CD4-positive, alpha-beta T cell (primary cell): ENCODE data around the gene LRRC3B. TPM values are rescaled to one million over a fixed set of nuclear protein-coding genes. Genes with fewer than 3 reads are reported as not detected.

ENCODE experiments used
- ATAC-seq: fragments of 200-7000 bp; cut with Tn5 transposase; one replicate; pipeline ENCODE4 v1.10.0; 2022; ENCODE audit warnings: mild to moderate bottlenecking; ENCODE audit not compliant: poor library complexity
- CTCF ChIA-PET: fragments of 350-600 bp; sonication (Branson Sonifier 250); formaldehyde crosslinking; loops from one replicate; lab custom pipeline; 2021; ENCODE audit warnings: antibody characterized with exemption, inconsistent platforms; lab: Charles Lee
- POLR2A ChIA-PET: fragments of 350-600 bp; sonication (Branson Sonifier 250); formaldehyde crosslinking; loops from one replicate; lab custom pipeline; 2021; ENCODE audit warnings: antibody characterized with exemption, inconsistent platforms; lab: Charles Lee
- DNase-seq, 14 experiments: peaks; one replicate each; pipeline ENCODE4 v3.0.0-alpha.2; 2013 to 2020; ENCODE audit warnings: mixed read lengths in 2 of 14
- H3K27ac ChIP-seq, 2 donors: one replicate each; pipeline versions ENCODE4 v1.5.1 to v1.7.0; 2013; ENCODE audit warnings: low read length in 2 of 2, low read depth in 1 of 2, mild to moderate bottlenecking in 1 of 2
- H3K27me3 ChIP-seq, 2 experiments: 1 replicate in 1 of 2; 2 replicates in 1 of 2; pipeline versions ENCODE4 v1.6.1 to v1.7.0; 2013; ENCODE audit warnings: low read length in 2 of 2, control low read depth in 1 of 2, mild to moderate bottlenecking in 1 of 2, moderate library complexity in 1 of 2; ENCODE audit not compliant: insufficient read depth in 2 of 2, control insufficient read depth in 1 of 2
- H3K36me3 ChIP-seq: one replicate; pipeline ENCODE4 v1.6.1; 2013; ENCODE audit warnings: low read length, control low read depth; ENCODE audit not compliant: insufficient read depth
- H3K4me1 ChIP-seq: one replicate; pipeline ENCODE4 v1.6.1; 2013; ENCODE audit warnings: low read length, control low read depth; ENCODE audit not compliant: insufficient read depth
- H3K4me3 ChIP-seq: one replicate; pipeline ENCODE4 v1.5.1; 2013; ENCODE audit warnings: mild to moderate bottlenecking, low read length, moderate library complexity
- H3K9me3 ChIP-seq, 2 experiments: 1 replicate in 1 of 2; 2 replicates in 1 of 2; pipeline versions ENCODE4 v1.6.1 to v1.7.0; 2013; ENCODE audit warnings: low read length in 2 of 2, mild to moderate bottlenecking in 2 of 2, control low read depth in 1 of 2, moderate library complexity in 1 of 2; ENCODE audit not compliant: control insufficient read depth in 1 of 2, insufficient read depth in 1 of 2
- H3K27ac Mint-ChIP-seq: one replicate; pipeline ENCODE4 v1.8.0; 2020; ENCODE audit warnings: mixed read lengths
- H3K27me3 Mint-ChIP-seq: one replicate; pipeline ENCODE4 v1.8.0; 2021; ENCODE audit warnings: mixed read lengths
- H3K36me3 Mint-ChIP-seq: one replicate; pipeline ENCODE4 v1.8.0; 2021; ENCODE audit warnings: low read depth, mixed read lengths
- H3K4me1 Mint-ChIP-seq: one replicate; pipeline ENCODE4 v1.8.0; 2021; ENCODE audit warnings: low read depth, mixed read lengths
- H3K4me3 Mint-ChIP-seq: one replicate; pipeline ENCODE4 v1.8.0; 2020; ENCODE audit warnings: mild to moderate bottlenecking, mixed read lengths
- H3K9me3 Mint-ChIP-seq: one replicate; pipeline ENCODE4 v1.8.0; 2020; ENCODE audit warnings: mixed read lengths
- intact Hi-C, 2 experiments: fragments of 100-400 bp; cut with DNase I in 1 of 2; cut with micrococcal nuclease in 1 of 2; formaldehyde crosslinking; loops; one replicate each; pipeline versions ENCODE4 v1.15.1 to v1.9.0; 2023 to 2025; cut with DNase I, micrococcal nuclease
- total RNA-seq, 174 experiments: library from RNA in 2 of 174; stranded (reverse) in 2 of 174; gene quantifications; one replicate each; pipeline ENCODE4 v1.2.3 and lab custom pipeline; 2021 to 2026
- TF ChIP-seq, protein P1 (sequence below): fragments of 200-600 bp; IDR thresholded peaks from one replicate; pipeline ENCODE4 v1.8.0; 2022; ENCODE audit warnings: antibody characterized with exemption, mild to moderate bottlenecking

Gene LRRC3B
- total RNA-seq, 2 experiments from 2014 or later, result not detected

GRCh38 chr3:26590919-26591484, 31.6 kb upstream of the LRRC3B start:
- Mint-ChIP-seq H3K4me1 (no peaks in the 10 kb centered on the region), H3K27me3 (no peaks in the 10 kb centered on the region), H3K4me3 (no peak overlapping the region), H3K27ac (no peak overlapping the region), H3K36me3 (no peaks in the 10 kb centered on the region), H3K9me3 (no peaks in the 10 kb centered on the region)
- POLR2A ChIA-PET, result no interaction called here
- H3K27ac ChIP-seq, result no peak overlapping the region
- H3K36me3 ChIP-seq, result no peaks in the 10 kb centered on the region
- intact Hi-C loops, result no loop called here
- H3K27me3 ChIP-seq, result no peaks in the 10 kb centered on the region
- CTCF ChIA-PET, result no interaction called here
- TF ChIP-seq, protein P1, sequence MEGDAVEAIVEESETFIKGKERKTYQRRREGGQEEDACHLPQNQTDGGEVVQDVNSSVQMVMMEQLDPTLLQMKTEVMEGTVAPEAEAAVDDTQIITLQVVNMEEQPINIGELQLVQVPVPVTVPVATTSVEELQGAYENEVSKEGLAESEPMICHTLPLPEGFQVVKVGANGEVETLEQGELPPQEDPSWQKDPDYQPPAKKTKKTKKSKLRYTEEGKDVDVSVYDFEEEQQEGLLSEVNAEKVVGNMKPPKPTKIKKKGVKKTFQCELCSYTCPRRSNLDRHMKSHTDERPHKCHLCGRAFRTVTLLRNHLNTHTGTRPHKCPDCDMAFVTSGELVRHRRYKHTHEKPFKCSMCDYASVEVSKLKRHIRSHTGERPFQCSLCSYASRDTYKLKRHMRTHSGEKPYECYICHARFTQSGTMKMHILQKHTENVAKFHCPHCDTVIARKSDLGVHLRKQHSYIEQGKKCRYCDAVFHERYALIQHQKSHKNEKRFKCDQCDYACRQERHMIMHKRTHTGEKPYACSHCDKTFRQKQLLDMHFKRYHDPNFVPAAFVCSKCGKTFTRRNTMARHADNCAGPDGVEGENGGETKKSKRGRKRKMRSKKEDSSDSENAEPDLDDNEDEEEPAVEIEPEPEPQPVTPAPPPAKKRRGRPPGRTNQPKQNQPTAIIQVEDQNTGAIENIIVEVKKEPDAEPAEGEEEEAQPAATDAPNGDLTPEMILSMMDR, result no peak
- no peaks in the 10 kb centered on the region for H3K9me3 ChIP-seq
- ATAC-seq (no peak), DNase-seq (no peak)
- H3K4me3 ChIP-seq, result no peak overlapping the region
- H3K4me1 ChIP-seq, result no peaks in the 10 kb centered on the region

GRCh38 chr3:26591926-26592325, 30.6 kb upstream of the LRRC3B start:
- intact Hi-C loops, result no loop called here
- Histone ChIP-seq H3K27ac (no peak overlapping the region), H3K4me1 (no peaks in the 10 kb centered on the region), H3K36me3 (no peaks in the 10 kb centered on the region), H3K4me3 (no peak overlapping the region), H3K27me3 (no peaks in the 10 kb centered on the region), H3K9me3 (no peaks in the 10 kb centered on the region)
- TF ChIP-seq, protein P1, result no peak
- no peak for ATAC-seq
- no peaks in the 10 kb centered on the region for H3K4me1 Mint-ChIP-seq
- no peaks in the 10 kb centered on the region for H3K9me3 Mint-ChIP-seq
- ChIA-PET POLR2A (no interaction called here), CTCF (no interaction called here)
- no peaks in the 10 kb centered on the region for H3K27me3 Mint-ChIP-seq
- H3K27ac Mint-ChIP-seq, result no peak overlapping the region
- no peak overlapping the region for H3K4me3 Mint-ChIP-seq
- no peak for DNase-seq
- no peaks in the 10 kb centered on the region for H3K36me3 Mint-ChIP-seq

GRCh38 chr3:26592451-26592850, 30.1 kb upstream of the LRRC3B start:
- Histone ChIP-seq H3K4me1 (no peaks in the 10 kb centered on the region), H3K4me3 (no peak overlapping the region), H3K27me3 (no peaks in the 10 kb centered on the region), H3K9me3 (no peaks in the 10 kb centered on the region), H3K36me3 (no peaks in the 10 kb centered on the region), H3K27ac (no peak overlapping the region)
- H3K9me3 Mint-ChIP-seq, result no peaks in the 10 kb centered on the region
- TF ChIP-seq, protein P1, result no peak
- DNase-seq, result no peak
- no peak overlapping the region for H3K4me3 Mint-ChIP-seq
- CTCF ChIA-PET, result no interaction called here
- no peak for ATAC-seq
- no peaks in the 10 kb centered on the region for H3K27me3 Mint-ChIP-seq
- no peaks in the 10 kb centered on the region for H3K36me3 Mint-ChIP-seq
- no peak overlapping the region for H3K27ac Mint-ChIP-seq
- POLR2A ChIA-PET, result no interaction called here
- intact Hi-C loops, result no loop called here
- no peaks in the 10 kb centered on the region for H3K4me1 Mint-ChIP-seq
